Activated CD4-positive, alpha-beta T cell treated with anti-CD3 and anti-CD28 coated beads, Interleukin-10, Interleukin-2, amounts not matched to agents 100 ng/mL and 50 ng/mL, durations not matched to agents 16 hours and 8 hours (primary cell): ENCODE data around the gene MTFMT.

Experiments used
- DNase-seq: peaks from one replicate; pipeline ENCODE4 v3.0.0-alpha.2; 2020

The MTFMT gene

DNA sequence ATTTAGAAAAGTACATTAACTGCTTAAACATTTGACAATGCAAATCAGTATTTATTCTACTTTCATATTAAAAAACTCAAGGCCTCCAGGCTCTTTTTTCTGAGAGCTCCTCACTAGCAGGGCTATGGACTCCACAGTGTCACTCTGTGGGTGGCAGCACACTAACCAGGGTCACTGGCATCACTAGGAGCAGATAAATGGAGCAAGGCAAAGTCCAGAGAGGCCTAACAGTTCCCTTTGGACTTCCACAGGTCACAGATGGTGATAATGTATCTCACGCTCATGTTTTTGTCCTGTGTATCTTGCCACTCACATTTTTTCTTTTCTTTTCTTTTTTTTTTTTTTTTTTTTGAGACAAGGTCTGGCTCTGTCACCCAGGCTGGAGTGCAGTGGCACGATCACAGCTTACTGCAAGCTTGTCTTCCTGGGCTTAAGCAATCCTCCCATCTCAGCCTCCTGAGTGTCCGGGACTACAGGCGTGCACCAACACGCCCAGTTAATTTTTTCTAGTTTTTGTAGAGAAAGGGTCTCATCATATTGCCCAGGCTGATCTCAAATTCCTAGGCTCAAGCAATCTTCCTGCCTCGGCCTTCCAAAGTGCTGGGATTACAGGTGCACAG is 47.5 kb downstream of the MTFMT start:
- no peak for DNase-seq

DNA sequence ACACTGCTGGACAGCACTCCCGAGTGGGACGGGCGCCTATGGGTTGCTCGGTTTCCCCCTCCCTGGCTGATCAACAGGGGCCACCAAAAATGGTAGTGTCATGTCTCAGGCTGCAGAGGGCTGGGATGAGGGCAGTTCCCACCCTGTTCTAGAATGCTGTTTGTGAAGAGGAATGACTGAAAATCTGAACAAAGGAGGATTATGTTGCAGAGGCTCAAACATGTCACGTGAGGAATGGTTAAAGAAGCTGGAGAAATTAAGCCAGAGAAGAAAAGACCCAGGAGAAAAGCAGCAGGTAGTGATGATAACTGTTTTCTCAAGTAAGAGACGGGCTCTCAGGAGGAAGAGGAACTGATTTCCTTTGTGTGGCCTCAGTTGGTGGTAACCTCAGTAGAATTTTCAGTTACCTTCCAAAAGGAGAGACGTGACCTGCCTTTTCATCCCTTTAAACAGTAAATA is 50.2 kb downstream of the MTFMT start:
- no peak for DNase-seq

DNA sequence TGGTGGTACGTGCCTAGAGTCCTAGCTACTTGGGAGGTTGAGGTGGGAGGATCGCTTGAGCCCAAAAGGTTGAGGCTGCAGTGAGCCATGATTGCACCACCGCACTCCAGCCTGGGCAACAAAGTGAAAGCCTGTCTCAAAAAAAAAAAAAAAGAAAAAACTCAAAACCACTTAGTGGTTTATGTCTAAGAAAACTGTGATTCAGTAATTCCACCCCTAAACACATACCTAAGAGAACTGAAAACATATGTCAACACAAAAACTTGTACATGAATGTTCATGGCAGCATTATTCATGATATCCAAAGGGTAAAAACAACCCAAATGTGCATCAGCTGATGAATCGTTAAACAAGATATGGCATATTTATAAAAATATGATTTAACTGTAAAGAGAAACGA is 54.0 kb downstream of the MTFMT start:
- no peak for DNase-seq

GRCh38 chr15:64970698-64971097 is 58.7 kb downstream of the MTFMT start:
- DNase-seq: no peak

DNA sequence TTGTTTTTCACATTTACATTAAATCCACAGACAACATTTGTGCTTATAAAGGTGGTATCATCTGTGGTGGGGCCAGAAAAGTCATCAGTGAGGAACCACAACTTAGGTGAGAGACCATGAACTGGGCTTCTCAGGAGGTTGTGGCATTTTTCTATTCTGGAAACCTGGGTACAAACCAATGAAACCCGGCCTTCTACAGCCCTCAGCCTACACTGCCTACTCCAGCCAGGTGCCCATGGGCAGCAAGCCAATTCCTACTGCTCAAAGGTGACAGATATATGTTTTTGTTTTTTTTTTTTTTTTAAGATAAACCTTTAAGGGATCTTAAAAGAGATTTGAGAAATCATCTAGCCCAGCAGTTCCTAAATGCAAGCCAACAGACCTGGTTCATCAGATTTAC is 60.0 kb downstream of the MTFMT start:
- no peak for DNase-seq

DNA sequence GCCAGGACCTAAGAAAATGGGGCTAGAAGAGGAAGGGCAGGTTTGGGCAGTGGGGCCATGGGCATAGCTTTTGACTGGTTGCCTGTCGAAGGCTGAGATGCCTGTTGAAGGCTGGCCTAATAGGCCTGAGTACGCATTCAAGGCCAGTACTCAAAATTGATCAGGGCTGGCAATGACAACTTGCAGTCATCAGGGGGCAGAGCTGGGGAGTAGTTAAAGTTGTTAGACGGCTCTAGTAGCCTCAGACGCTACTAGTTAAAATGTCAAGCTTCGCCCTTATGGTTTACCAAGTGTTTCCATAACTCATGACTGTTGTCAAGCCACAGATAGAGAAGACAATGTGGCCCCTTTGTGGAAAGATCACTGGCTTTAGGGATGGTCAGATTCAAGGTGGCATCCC is 68.4 kb downstream of the MTFMT start:
- no peak for DNase-seq

DNA sequence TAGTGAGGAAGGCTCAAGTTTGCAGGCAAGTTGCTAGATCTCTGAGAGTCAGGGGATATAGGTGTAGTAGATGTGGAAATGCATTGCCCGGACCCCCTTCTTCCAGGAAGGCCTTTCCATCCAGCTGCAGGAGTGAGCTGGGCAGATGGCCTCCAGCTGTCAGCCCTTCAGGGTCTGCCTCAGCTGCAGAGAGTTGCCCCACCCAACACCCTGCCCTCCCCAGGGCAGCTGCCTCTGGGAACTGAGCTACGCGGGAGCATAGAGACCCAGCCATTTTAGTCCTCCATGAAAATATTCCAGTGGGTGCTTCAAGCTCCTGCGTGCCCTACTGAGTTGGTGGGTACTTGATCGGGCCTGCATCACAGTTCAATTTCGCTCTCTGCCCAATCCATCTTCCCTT is 69.3 kb downstream of the MTFMT start:
- DNase-seq: no peak

- no peak for DNase-seq
Observed at GRCh38 chr15:64959128-64959527, 70.3 kb downstream of the MTFMT start.

DNA sequence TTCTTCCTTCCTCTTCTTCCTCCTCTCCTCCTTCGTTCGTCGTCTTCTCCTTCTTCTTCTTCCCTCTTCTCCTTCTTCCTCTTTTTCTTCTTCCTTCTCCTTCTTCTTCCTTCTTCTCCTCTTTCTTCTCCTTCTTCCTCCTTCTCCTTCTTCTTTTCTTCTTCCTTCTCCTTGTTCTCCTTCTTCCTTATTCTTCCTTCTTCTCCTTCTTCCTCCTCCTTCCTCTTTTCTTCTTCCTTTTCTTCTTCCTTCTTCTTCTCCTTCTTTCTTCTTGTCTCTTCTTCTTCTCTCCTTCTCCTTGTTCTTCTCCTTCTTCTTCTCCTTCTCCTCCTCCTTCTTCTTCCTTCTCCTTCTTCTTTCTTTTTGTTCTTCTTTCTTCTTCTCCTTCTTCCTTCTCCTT is 75.0 kb downstream of the MTFMT start:
- no peak for DNase-seq

- no peak for DNase-seq
Observed at GRCh38 chr15:64951777-64952418, 77.5 kb downstream of the MTFMT start.
